DOHH2 (cell line): Measurements from ENCODE around the gene INSC.

Source experiments
- EZH2phosphoT487 ChIP-seq: fragments of 200-600 bp; sonication (generic); IDR thresholded peaks from 2 replicates; pipeline ENCODE4 v1.6.1; 2017; ENCODE audit warnings: borderline replicate concordance, mild to moderate bottlenecking, antibody characterized with exemption, low read length, moderate library complexity, mixed read lengths
- TF ChIP-seq, protein P1 (sequence below): fragments of 200-600 bp; sonication (generic); IDR thresholded peaks from one replicate; pipeline ENCODE4 v1.5.1; 2014; ENCODE audit warnings: antibody characterized with exemption, mild to moderate bottlenecking, low read depth, low read length; ENCODE audit not compliant: poor library complexity, severe bottlenecking

GRCh38 chr11:15124528-15124927 lies 9.8 kb downstream of the INSC start:
- TF ChIP-seq, protein P1, sequence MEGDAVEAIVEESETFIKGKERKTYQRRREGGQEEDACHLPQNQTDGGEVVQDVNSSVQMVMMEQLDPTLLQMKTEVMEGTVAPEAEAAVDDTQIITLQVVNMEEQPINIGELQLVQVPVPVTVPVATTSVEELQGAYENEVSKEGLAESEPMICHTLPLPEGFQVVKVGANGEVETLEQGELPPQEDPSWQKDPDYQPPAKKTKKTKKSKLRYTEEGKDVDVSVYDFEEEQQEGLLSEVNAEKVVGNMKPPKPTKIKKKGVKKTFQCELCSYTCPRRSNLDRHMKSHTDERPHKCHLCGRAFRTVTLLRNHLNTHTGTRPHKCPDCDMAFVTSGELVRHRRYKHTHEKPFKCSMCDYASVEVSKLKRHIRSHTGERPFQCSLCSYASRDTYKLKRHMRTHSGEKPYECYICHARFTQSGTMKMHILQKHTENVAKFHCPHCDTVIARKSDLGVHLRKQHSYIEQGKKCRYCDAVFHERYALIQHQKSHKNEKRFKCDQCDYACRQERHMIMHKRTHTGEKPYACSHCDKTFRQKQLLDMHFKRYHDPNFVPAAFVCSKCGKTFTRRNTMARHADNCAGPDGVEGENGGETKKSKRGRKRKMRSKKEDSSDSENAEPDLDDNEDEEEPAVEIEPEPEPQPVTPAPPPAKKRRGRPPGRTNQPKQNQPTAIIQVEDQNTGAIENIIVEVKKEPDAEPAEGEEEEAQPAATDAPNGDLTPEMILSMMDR = no peak
- no peak for TF ChIP-seq EZH2phosphoT487
